Vagina (tissue), 2 donors: Measurements from ENCODE around the gene SELENOO. TPM values are rescaled to one million over a fixed set of nuclear protein-coding genes. Genes with fewer than 3 reads are reported as not detected.

Experiments
- DNase-seq, 2 donors: peaks; one replicate each; pipeline ENCODE4 v3.0.0-alpha.2; 2017; ENCODE audit errors: extremely low spot score in 2 of 2
- H3K27ac ChIP-seq: fragments of 200-600 bp; sonication (generic); one replicate; pipeline ENCODE4 v1.5.1; 2019
- H3K27me3 ChIP-seq: fragments of 200-600 bp; sonication (generic); one replicate; pipeline ENCODE4 v1.5.1; 2019
- H3K36me3 ChIP-seq, 2 donors: fragments of 200-600 bp; sonication (generic); one replicate each; pipeline ENCODE4 v1.5.1; 2017 to 2019
- H3K4me1 ChIP-seq: fragments of 200-600 bp; sonication (generic); one replicate; pipeline ENCODE4 v1.5.1; 2019
- H3K4me3 ChIP-seq, 2 donors: fragments of 200-600 bp; sonication (generic); 1 replicate in 1 of 2; 2 replicates in 1 of 2; pipeline ENCODE4 v1.5.1; 2016 to 2019
- H3K9me3 ChIP-seq: fragments of 200-600 bp; sonication (generic); one replicate; pipeline ENCODE4 v1.5.1; 2019
- CTCF ChIP-seq, 3 experiments: fragments of 450-650 bp in 2 of 3; fragments of 200-600 bp in 1 of 3; sonication (generic) in 1 of 3; IDR thresholded peaks; one replicate each; pipeline ENCODE4 v1.5.1; 2017 to 2019; ENCODE audit warnings: antibody characterized with exemption in 3 of 3, mild to moderate bottlenecking in 2 of 3, moderate library complexity in 2 of 3
- POLR2A ChIP-seq, 2 donors: fragments of 450-650 bp; IDR thresholded peaks; one replicate each; pipeline ENCODE4 v1.6.1; 2017; ENCODE audit warnings: antibody characterized with exemption in 2 of 2, mild to moderate bottlenecking in 2 of 2, moderate library complexity in 2 of 2
- POLR2AphosphoS5 ChIP-seq, 2 donors: sonication (generic); formaldehyde crosslinking; IDR thresholded peaks; one replicate each; pipeline ENCODE4 v1.9.0; 2017; ENCODE audit warnings: antibody characterized with exemption in 2 of 2, mild to moderate bottlenecking in 2 of 2, low read depth in 1 of 2; ENCODE audit not compliant: insufficient read depth in 1 of 2
- intact Hi-C: fragments of 100-400 bp; cut with DNase I; formaldehyde crosslinking; loops from one replicate; pipeline ENCODE4 v1.15.1; 2023
- total RNA-seq: library from RNA; depleted of rRNA; stranded (reverse); fragments of >200 nt; gene quantifications from one replicate; pipeline ENCODE4 v1.2.3, GENCODE V29; 2016

Gene SELENOO
- total RNA-seq, 1 donor from 2014 or later, result 39.0 TPM

DNA sequence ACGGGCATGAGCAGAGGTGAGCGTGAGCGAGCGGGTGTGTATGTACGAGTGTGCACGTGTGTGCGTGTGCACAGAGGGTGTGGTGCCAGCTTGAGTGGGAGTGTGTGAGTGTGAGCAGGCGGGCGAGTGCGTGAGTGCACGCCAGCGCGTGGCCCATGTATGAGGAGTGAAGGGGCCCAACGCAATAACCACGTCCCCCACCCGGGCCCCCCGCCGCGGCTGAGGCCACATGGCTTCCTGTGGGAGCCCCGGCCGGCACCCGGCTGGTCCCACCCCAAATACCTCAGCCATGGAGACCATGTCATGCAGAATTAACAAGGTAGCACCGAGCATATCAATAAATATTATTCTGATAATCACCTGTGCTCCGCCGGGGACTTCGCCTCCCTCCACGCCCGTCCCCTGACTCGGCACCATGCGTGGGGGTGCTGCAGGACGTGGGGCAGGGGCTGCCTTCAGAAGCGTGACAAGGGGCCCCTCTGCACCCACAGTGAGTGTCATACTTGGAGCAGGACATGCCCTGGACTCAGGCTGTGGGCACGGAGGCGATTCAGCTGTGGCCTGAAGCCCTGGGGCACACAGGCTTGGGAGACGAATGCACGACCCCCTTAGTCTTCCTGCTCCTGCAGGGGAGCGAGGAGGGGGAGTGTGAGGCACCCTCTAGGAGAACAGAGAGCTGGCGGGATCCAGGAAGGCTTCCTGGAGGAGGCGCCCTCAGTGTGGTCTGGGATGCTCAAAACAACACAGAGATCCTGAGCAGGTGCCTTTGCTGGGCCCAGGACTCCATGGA is 20.7 kb upstream of the SELENOO start:
- intact Hi-C loops, result no loop called here
- H3K9me3 ChIP-seq, result no peaks in the 10 kb centered on the region
- TF ChIP-seq CTCF (IDR thresholded peaks at IDR 0.05) (no peak), POLR2A (IDR thresholded peaks at IDR 0.05) (no peak), POLR2AphosphoS5 (IDR thresholded peaks at IDR 0.05; ENCODE audit: insufficient read depth in 1 of 2, low read depth in 1 of 2) (no peak)
- H3K36me3 ChIP-seq, result no peaks in the 10 kb centered on the region
- H3K27me3 ChIP-seq, result no peaks in the 10 kb centered on the region
- H3K27ac ChIP-seq, result no peak overlapping the region
- no peak overlapping the region for H3K4me3 ChIP-seq
- no peak for DNase-seq
- H3K4me1 ChIP-seq, result peaks cover 17% of the 10 kb centered on the region

DNA sequence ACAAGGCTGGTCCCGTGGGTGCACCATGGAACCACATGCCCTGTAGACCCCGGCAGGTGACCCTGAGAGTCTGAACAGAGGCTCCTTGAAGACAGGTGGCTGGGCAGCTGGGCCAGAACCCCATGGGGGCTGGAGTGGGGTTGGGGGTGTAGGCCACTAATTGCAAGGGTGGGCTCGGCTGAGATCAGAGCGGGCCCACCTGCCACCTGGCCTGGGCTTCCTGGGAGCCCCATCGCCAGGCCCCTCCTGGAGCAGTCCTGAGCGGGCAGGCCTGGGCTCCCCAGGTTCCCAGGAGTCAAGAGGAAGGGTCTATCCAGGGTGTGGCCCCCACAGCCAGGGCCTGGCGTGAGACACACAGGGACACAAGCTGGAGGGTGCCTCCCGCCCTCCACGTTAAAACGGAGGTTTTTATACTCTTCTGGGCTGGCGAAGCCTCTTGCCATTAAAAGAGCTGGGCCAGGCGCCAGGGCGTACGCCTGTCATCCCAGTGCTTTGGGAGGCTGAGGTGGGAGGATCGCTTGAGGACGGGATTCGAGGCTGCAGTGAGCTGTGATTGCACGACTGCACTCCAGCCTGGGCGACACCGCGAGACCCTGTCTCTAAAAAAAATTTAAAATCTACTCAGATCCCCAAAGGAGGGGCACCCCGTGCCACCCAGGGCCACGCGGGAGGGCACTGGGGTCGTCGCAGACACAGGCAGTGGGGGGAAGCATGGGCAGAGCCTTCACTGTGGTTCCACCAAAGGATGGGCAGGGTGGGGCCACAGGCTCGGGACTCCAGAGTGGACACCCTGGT is 19.9 kb upstream of the SELENOO start:
- no peak overlapping the region for H3K27ac ChIP-seq
- H3K4me3 ChIP-seq, result no peak overlapping the region
- no peak for TF ChIP-seq CTCF (IDR thresholded peaks at IDR 0.05)
- no peak for TF ChIP-seq POLR2A (IDR thresholded peaks at IDR 0.05)
- no peak for TF ChIP-seq POLR2AphosphoS5 (IDR thresholded peaks at IDR 0.05; ENCODE audit: insufficient read depth in 1 of 2, low read depth in 1 of 2)
- peaks cover 21% of the 10 kb centered on the region for H3K4me1 ChIP-seq
- H3K36me3 ChIP-seq, result no peaks in the 10 kb centered on the region
- H3K9me3 ChIP-seq, result no peaks in the 10 kb centered on the region
- intact Hi-C loops, result no loop called here
- no peaks in the 10 kb centered on the region for H3K27me3 ChIP-seq
- no peak for DNase-seq

DNA sequence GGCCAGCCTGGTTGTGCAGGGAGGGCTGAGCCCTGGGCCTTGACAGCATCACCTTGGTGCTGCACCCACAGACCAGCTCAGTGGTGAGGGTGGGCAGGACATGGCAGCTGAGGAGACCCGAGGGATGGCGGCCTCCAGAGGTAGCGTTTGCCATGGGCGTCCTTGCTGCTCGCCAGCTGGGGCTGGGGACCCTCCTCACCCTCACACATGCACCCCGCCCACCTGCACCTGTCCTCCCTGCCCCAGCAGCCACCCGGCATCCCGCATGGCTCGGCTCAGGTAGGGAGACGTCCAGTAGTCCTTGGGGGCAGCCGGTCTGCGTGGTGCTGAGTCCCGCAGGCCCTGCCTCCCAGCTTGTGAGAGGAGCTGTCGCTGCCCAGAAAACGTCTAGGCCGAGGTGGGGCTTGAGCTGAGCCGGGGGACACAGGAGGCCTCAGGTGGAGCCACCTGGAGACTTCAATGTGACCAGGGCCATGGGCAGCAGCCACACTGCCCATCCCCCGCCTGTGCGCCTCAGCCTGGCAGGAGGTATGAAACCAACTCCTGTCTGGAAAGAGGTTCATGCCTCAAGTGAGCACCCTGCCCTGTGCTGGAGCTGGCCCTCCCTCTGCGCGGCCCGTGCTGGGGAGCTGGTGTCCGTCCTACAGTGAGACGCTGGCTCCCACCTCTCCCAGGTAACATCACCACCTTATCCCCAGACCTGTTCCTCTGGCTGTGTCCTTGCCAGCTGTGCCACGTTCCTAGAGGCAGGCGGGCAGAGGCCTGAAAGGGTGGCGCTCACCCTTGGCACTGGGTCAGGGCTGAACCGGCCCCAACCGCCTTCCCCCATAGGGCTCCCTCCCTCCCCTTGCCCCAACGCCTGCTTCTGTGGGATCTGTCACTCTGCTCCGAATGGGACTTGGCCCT is 18.4 kb upstream of the SELENOO start:
- Histone ChIP-seq H3K27ac (no peak overlapping the region), H3K4me3 (no peak overlapping the region), H3K36me3 (no peaks in the 10 kb centered on the region), H3K4me1 (peaks cover 31% of the 10 kb centered on the region), H3K9me3 (no peaks in the 10 kb centered on the region), H3K27me3 (no peaks in the 10 kb centered on the region)
- intact Hi-C loops, result no loop called here
- DNase-seq, result no peak
- no peak for TF ChIP-seq CTCF (IDR thresholded peaks at IDR 0.05)
- TF ChIP-seq POLR2AphosphoS5 (IDR thresholded peaks at IDR 0.05; ENCODE audit: insufficient read depth in 1 of 2, low read depth in 1 of 2), result no peak
- no peak for TF ChIP-seq POLR2A (IDR thresholded peaks at IDR 0.05)

- TF ChIP-seq CTCF (IDR thresholded peaks at IDR 0.05) (no peak), POLR2AphosphoS5 (IDR thresholded peaks at IDR 0.05; ENCODE audit: insufficient read depth in 1 of 2, low read depth in 1 of 2) (no peak), POLR2A (IDR thresholded peaks at IDR 0.05) (no peak)
- no peak for DNase-seq
- intact Hi-C loops, result no loop called here
- Histone ChIP-seq H3K4me3 (no peak overlapping the region), H3K36me3 (no peaks in the 10 kb centered on the region), H3K27ac (peak overlapping the region; percentile 63), H3K9me3 (no peaks in the 10 kb centered on the region), H3K4me1 (peaks cover 35% of the 10 kb centered on the region), H3K27me3 (no peaks in the 10 kb centered on the region)
These were observed 17.5 kb upstream of the SELENOO start for GRCh38 chr22:50183141-50183971.
